GM19395 (cell line): Measurements from ENCODE around the gene NSUN3.

Source experiments
- ATAC-seq: cut with Tn5 transposase; IDR thresholded peaks from one replicate; pipeline ENCODE4 v1.9.1; 2021; ENCODE audit warnings: mild to moderate bottlenecking, moderate library complexity; ENCODE audit not compliant: unreplicated experiment

The NSUN3 gene

GRCh38 chr3:94117729-94118128 is 54.9 kb downstream of the NSUN3 start:
- no peak for ATAC-seq

- no peak for ATAC-seq
Measured at GRCh38 chr3:94118390-94118789, 55.5 kb downstream of the NSUN3 start.

- ATAC-seq: no peak
Measured at GRCh38 chr3:94121161-94121560, 58.3 kb downstream of the NSUN3 start.

- no peak for ATAC-seq
Measured at GRCh38 chr3:94127115-94127514, 64.3 kb downstream of the NSUN3 start.

GRCh38 chr3:94130690-94131089 is 67.8 kb downstream of the NSUN3 start:
- no peak for ATAC-seq

GRCh38 chr3:94132777-94133176 is 69.9 kb downstream of the NSUN3 start:
- no peak for ATAC-seq

GRCh38 chr3:94136133-94136532 is 73.3 kb downstream of the NSUN3 start:
- ATAC-seq: no peak

GRCh38 chr3:94137377-94137776 is 74.5 kb downstream of the NSUN3 start:
- ATAC-seq: no peak

GRCh38 chr3:94146455-94146854 is 83.6 kb downstream of the NSUN3 start:
- no peak for ATAC-seq

- ATAC-seq: no peak
Measured at GRCh38 chr3:94147012-94147411, 84.2 kb downstream of the NSUN3 start.

- ATAC-seq: no peak
Measured at GRCh38 chr3:94150113-94150512, 87.3 kb downstream of the NSUN3 start.

- ATAC-seq: no peak
Measured at GRCh38 chr3:94156626-94157025, 93.8 kb downstream of the NSUN3 start.

- ATAC-seq: no peak
Measured at GRCh38 chr3:94158512-94158911, 95.7 kb downstream of the NSUN3 start.

- ATAC-seq: no peak
Measured at GRCh38 chr3:94159062-94159828, 96.4 kb downstream of the NSUN3 start.

GRCh38 chr3:94162700-94163099 is 99.8 kb downstream of the NSUN3 start:
- ATAC-seq: no peak

GRCh38 chr3:94167346-94167745 is 104.5 kb downstream of the NSUN3 start:
- ATAC-seq: no peak

- ATAC-seq: no peak
Measured at GRCh38 chr3:94167796-94168195, 104.9 kb downstream of the NSUN3 start.

GRCh38 chr3:94171954-94172353 is 109.1 kb downstream of the NSUN3 start:
- no peak for ATAC-seq

- ATAC-seq: no peak
Measured at GRCh38 chr3:94172695-94173310, 109.9 kb downstream of the NSUN3 start.

GRCh38 chr3:94173673-94174434 is 111.0 kb downstream of the NSUN3 start:
- ATAC-seq: no peak

- ATAC-seq: no peak
Measured at GRCh38 chr3:94175677-94176076, 112.8 kb downstream of the NSUN3 start.
